Fibroblast of the conjunctiva (primary cell): Measurements from ENCODE around the gene CYB5R3.
"Not testable (repeated sequence)": the region's sequence is repeated elsewhere in the genome, so short reads cannot be mapped to it uniquely, and the experiment has no call there.

Experiments
- DNase-seq: peaks from one replicate; pipeline ENCODE4 v3.0.0-alpha.2; 2010; ENCODE audit warnings: low read depth

Gene CYB5R3

DNA sequence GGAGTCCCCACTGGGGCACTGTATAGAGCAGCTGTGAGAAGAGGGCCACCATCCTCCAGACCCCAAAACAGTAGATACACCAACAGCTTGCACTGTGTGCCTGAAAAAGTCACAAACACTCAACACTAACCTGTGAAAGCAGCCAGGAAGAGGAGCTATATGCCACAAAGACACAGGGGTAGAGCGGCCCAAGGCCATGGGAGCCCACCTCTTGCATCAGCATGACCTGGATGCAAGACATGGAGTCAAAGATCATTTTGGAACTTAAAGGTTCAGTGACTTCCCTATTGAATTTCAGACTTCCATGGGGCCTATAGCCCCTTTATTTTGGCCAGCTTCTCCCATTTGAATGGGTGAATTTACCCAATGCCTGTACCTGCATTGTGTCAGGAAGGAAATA lies 29.7 kb upstream of the CYB5R3 start:
- DNase-seq: no peak

DNA sequence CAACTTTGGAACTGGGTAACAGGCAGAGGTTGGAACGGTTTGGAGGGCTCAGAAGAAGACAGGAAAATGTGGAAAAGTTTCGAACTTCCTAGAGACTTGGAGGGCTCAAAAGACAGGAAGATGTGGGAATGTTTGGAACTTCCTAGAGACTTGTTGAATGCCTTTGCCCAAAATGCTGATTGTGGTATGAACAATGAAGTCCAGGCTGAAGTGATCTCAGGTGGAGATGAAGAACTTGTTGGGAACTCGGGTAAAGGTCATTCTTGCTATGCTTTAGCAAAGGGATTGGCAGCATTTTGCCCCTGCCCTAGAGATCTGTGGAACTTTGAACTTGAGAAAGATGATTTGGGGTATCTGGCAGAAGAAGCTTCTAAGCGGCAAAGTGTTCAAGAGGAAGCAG lies 28.7 kb upstream of the CYB5R3 start:
- not testable (repeated sequence) for DNase-seq

DNA sequence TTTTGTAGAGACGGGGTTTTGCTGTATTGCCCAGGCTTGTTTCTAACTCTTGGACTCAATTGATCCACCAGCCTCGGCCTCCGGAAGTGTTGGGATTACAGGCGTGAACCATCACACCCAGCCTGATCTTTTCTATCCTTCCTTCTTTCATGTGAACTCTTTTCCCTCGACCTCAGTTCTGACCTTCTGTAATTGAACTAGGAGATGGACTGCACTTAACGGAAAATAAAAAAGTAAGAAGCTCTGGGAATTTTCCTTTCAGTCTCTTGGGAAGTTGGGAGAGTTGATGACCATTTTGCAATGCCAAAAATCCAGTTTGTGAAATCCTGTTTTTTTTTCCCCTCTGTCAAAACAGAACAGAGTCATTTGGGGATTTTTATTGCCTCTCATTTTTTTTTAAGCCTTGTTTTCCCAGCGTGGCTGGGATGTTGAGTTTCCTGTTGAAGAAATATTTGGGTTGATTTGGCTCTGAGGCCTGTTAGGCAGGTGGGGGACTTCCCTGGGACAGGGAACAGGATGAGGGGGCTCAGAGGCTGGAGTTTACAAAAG lies 26.9 kb upstream of the CYB5R3 start:
- no peak for DNase-seq

DNA sequence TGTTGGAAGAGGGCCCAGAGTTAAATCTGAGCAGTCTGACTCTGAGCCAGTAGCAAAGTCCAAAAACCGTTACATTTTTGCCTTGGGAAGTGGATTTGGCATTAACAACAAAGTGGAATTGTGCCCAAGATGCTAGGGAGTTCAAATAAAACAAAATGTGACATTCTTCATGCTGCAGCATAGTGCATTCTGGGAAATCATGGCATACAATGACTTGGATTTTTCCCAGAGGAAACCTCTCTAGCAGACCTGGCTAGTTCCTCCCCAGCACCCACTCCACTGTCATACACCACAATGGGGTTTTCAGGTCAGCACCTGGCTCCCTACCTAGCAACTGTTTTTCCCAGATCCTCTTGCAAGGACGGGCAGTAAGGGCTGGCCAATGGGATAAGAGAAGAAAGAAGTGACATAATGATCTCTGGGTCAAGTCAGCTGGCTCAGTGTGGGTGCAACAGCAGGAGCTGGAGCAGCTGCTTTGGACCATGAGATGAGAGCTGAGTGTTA lies 24.8 kb upstream of the CYB5R3 start:
- DNase-seq: no peak

DNA sequence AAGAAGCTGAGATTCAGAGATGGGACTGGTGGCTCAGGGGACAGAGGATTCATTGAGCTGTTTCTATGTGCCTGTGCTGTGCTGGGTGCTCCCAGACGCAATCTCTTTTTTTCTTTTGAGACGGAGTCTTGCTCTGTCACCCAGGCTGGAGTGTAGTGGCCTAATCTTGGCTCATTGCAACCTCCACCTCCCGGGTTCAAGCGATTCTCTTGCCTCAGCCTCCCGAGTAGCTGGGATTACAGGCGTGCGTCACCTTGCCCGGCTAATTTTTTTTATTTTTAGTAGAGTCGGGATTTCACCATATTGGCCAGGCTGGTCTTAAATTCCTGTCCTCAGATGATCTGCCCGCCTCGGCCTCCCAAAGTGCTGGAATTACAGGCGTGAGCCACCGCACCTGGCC lies 23.9 kb upstream of the CYB5R3 start:
- not testable (repeated sequence) for DNase-seq

DNA sequence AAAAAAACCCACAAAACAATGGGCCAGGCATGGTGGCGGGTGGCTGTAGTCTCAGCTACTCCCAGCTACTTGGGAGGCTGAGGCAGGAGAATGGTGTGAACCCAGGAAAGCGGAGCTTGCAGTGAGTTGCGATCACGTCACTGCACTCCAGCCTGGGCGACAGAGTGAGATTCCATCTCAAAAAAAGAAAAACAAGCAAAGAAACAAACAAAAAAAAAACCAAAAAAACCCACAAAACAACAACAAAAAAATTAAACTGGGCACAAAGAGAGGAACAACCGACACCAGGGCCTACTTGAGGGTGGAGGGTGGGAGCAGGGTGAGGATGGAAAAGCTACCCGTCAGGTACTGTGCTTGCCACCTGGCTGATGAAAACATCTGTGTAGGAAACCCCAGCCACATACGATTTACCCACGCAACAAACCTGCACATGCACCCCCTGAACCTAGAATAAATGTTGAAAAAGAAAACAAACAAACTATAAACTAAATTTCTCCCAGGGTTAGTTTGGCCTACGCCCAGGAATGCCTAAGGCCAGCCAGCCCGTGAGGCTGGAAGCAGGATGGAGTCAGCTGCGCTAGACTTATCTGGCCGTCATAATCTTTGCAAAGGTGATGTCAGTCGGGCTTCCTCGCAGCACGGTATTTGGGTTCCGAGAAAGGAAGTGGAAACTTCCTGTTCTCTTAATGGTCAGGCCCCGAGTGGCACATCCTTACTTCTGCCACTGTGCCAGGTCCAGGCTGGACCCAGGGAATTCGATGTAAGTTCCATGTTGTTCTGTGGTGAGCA lies 21.9 kb upstream of the CYB5R3 start:
- no peak for DNase-seq

DNA sequence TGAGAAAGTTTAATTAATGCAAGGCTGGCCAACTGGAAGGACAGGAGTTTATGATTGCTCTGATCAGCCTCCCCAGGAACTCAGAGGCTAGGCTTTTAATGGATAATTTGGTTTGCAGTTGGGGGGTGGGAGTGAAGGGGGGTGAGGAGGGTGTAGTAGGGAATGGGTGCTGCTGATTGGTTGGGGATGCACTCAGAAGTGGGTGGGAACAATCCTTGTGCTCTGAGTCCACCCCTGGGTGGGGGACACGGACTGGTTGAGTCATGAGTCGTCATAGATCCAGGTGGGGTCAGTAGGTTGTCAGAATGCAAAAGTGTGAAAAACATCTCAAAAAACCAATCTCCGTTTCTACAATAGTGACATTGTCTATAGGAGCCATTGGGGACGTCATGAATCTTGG lies 20.9 kb upstream of the CYB5R3 start:
- DNase-seq: no peak

DNA sequence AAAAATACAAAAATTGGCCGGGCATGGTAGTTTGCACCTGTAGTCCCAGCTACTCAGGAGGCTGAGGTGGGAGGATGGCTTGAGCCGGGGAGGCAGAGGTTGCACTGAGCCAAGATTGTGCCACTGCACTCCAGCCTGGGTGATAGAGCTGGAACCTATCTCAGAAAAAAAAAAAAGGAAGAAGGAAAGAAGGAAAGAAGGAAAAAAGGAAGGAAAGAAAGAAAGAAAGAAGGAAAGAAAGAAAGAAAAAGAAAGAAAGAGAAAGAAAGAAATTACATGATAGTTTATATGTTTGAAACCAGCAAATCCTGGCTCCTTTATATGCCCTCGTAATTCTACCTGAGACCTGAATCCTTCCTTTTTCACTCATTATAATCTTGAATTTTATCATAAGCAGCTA lies 17.2 kb upstream of the CYB5R3 start:
- not testable (repeated sequence) for DNase-seq

DNA sequence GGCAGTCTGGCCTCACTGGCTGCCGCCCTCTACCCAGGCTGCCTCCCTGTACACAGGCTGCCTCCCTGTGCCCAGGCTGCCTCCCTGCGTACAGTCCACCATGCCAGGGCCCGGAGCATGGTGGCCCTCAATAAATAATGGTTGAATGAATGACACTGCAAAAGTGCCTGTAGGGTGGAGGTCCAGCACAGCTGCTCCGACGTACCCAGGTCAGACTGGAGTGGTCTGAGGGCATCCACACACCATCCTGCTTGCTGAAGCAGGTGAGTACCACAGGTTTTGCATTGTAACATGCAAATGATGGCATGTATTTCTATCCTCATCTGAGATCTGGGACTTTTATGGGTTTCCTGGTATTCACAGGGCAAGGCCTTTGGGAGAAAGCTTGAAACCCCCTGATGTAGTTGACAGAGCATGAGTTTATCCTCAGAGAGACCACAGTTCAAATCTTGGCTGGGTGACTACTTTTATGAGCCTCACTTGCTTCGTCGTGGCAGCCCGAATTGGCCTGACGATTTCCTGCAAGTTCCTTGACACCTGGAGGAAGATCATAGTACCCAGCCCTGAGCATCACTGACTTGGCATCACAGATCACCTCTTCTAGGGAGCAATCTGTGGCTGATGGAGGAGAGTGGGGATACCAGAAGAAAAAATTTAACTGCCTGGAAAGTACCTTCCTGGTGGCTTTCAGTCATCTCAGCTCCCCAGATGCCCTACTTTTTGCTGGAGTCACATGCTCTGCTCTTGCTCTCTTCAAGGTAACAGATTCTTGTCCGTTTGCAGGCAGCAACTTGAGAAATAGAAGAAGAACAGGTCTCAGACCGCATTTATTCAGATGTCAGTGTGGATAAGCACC lies 16.0 kb upstream of the CYB5R3 start:
- no peak for DNase-seq

DNA sequence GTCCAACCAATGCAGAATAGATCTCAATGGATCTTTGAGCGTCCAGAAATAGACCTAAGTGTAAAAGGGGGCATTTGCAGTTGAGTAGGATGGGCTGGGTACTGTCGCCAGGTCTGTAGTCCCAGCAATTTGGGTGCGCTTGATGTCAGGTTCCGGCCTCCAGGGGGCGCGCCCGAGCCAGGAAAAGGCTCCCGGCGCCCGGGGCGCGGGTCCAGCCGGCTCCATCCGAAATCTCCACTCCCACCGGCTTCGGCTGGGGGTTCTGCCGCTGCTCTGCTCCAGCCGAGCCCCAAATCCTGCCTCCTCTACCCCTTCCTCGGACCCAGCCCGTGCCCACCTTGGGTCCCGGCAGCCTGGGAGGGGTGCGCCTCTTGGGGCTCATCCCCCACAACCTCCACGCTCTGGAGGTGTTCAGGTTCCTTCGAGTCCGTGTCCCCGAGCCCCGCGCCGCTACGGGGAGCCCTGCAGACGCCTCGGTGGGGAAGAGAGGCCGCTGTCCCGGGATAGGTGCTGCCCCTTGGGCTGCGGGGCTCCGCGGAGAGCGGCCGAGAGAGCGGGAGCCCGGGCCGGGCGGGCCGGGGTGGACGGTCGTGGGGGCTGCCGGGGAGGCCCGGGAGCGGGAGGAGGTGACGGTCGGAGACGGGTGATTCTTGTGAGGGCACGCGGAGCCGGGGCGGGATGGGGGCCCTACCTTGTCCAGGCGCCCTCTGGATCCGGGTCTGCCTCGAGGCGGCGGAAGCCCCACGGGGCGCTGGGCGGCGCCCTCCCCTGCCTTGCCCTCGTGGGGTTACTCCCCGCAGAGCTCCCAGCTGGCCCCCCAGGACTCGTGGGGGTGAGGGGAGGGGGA lies 13.0 kb upstream of the CYB5R3 start:
- DNase-seq: no peak

DNA sequence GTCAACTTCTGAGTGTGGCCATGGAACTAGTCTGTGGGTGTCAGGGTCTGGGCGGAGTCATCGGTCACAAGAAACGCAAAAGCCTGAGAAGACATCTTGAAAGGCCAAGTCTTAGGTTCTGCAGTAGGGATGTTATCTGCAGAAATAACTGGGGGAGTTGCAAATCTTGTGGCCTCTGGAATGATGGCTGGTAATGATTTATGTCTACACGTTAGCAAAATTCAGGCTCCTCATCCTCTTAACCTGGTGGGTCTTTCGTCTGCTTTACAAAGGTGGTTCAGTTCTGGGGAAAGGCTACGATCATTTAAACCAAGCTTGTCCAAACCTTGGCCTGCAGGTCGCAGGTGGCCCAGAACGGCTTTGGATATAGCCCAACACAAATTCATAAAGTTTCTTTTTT lies 7.4 kb upstream of the CYB5R3 start:
- no peak for DNase-seq

DNA sequence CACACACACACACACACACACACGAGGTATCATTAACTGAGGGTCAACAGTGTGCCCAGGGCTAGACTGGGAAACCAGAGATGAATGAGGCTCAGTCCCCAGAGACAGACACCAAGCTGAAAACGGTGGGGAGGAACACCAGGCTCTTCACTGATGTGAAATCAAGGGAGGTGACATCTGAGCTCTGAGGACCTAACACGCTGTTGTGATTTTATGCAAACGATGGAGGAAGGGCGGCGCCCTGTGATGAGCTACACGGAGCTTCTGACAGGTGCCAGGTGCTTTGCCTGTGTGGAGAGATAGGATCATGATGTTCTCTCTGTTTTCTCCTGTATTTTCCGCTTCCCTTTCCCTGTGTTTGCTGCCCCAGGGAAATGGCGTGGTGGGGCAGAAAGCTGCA lies 6.5 kb upstream of the CYB5R3 start:
- no peak for DNase-seq

DNA sequence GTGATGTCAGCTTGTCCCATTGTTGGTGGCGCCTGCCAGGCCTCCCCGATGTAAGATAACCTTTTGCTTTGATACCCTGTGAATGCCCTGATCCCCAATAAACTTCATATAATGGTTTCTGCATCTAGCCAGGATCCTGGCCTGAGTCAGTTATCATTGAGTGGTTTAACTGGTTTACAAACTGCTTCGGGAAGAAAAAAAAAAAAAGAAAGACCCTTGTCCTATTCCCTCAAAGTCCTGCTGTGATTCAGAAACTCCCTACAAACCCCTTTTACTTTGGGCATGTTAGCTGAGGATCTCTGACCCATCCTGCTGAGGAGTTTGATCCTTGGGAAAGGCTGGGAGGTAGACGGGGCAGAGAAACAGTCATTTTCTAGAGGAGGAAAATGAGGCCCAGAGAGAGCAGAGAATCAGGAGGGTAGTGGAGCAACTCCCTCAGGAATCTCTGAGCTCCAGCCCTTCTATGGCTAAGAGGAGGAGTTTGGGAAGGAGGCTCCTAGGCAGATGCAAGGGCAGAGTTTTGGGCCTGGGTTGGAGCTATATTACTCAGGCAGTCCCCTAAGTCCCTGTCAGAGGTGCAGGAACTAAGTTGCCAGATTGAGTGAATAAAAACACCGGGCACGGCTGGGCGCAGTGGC lies 5.4 kb upstream of the CYB5R3 start:
- DNase-seq: no peak

DNA sequence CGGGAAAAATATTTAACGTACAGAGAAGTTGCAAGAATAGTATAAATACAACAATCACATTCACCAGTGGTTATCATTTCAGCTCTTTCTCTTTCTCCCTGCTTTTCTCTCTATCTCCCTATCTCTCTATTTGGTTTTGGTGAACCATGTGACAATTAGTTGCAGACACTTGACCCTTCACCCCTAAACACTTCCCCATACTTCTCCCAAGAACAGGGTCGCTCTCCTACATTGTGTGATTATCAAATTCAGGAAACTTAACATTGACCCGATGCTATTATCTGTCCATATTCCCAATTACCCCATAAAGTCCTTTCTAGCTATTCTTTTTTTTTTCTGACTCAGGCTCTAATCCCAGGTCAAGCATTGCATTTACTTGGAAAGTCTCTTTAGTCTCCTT lies 4.8 kb upstream of the CYB5R3 start:
- DNase-seq: no peak

DNA sequence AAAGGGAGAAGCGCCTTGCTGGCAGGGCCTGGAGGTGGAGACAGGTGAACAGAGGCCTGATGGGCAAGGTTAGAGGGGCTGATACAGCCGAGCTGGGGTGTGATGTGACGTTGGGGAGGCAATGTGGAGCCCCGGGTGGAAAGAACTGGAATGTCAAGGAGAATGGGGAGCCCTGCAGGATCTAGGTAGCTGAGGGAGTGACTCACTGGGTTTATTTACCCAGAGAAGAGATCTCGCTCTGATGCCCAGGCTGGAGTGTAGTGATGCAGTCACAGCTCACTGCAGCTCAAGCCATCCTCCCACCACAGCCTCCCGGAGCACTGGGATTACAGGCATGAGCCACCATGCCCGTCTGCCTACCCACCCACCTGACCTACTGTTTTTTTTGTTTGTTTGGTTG lies 1.9 kb upstream of the CYB5R3 start:
- DNase-seq: no peak

DNA sequence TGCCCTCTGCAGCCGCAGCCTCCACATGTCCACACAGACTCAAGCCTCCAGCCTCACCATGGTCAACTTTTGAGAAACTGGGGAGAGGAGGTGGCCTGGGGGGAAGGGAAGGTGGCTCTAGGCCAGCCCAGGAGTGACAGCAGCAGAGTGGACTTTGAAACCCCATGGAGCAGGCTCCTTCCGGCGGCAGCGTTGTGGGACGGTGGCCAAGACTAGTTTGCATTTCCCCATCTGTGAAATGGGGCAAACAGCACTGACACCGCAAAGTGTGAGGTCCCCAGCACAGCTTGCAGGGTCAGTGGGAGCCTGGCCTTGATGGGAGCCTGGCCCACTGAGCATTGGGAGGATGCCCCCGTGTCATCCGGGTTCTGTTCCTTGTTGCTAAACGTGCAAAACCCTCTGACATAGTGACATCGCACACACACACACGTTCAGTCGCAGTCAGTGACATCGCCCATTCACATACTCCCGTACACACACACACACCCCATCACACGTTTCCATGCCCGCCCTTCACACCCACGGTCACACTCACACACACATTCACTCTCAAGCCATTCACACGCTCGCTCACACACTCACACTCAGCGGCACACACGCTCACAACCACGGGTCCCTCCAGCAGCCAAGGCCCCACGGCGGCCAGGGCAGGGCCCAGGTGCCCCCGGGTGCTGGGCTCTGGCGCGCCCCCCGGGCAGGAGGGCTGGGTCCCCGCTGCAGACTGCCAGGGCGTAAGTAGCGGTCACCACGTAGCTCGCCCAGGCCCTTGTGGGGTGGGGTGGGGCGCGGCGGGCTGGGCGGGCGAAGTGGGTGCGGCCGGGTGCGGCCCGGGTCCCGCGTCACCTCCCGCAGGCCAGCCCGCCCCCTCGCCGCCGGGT lies 585 bp downstream of the CYB5R3 start:
- DNase-seq: no peak

DNA sequence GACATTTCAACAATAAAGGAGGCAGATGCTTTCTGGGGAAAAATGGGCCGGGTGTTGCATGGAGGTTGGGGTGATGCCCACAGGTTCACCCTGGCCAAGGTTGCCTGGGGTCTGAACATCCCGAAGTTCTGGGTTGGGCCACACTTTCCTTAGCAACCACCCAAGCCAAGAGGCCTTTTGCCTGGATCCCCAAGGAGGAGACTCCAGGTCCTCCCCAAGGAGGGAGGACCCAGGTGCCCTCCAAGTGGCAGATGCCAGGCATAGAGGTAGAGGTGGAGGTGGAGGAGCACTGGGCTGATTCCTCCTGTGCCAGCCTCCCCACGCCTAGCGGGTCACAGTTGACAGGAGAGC lies 1.2 kb downstream of the CYB5R3 start:
- no peak for DNase-seq

DNA sequence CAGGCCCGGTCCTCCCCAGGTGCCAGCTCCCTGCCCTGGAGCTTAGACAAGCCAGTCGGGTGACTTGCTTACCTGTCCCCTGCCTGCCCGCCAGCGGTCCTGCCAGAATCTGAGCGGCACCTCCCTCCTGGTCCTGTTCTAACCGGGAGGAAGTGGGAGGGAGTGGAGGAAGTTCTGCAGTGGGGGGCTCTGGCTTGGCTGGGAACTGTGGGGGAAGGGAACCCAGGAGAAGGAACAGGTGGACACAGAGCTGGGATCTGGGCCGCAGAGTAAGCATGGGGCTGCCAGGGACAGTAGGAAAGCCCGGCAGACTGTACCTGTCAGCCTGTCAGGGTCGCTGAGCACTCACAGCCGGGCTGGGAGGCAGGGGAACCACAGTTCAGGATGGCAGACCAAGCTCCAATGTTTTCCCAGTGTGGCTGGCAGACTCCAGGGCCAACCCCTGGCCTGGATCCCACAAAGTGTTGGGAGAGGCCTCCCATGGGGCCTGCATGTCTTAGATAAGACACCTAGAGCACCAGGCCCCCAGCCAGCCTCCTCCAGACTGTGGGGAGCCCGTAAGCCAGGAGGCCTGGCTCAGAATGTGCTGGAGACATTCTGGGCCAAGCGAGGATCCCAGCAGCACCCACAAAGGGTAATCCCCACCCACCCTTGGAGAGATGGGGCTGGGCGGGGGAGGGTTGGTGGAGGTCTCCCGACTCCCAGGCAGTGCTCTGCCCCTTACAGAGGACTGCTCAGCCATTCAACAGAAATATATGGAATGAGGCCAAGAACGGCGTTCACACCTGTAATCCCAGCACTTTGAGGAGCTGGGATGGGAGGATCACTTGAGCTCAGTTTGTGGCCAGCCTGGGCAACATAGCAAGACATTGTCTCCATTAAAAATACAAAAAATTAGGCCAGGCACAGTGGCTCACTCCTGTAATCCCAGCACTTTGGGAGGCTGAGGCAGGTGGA lies 2.3 kb downstream of the CYB5R3 start:
- no peak for DNase-seq

DNA sequence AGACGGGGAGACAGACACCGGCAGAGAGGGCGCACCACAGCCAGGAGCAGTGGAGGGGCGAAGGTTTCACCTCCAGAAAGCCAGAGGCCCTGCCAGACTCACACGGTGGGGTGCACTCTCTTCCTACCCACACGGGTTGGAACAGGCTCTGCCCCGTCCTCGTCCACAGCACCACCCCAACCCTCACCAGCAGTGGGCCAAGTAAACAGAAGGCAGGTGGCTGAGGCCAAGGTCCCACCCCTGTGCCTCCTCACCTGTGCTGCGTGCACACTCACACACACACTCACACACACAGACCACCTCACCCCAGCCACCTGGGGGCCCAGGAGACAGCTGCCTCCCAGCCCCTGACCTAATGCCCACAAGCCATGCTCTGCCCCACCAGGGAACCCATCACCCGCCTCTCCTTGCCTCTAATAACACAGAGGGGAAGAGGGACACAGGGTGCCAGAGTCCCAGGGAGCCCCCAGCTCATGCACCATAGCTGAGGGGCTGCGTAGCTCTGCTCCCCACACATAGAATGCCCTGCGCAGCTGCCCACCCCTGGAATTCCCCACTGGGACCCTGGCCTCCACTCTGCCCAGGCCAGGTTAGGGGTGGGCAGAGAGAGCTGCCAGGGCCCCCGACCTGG lies 3.1 kb downstream of the CYB5R3 start:
- no peak for DNase-seq
